NCI-H2227 treated with DMSO at 0.1 percent for 48 hours (cell line): Measurements from ENCODE around the gene JAK1.

Experiments
- DNase-seq: peaks from one replicate; lab custom pipeline; 2025; lab: John Stamatoyannopoulos, UW

JAK1 gene

DNA sequence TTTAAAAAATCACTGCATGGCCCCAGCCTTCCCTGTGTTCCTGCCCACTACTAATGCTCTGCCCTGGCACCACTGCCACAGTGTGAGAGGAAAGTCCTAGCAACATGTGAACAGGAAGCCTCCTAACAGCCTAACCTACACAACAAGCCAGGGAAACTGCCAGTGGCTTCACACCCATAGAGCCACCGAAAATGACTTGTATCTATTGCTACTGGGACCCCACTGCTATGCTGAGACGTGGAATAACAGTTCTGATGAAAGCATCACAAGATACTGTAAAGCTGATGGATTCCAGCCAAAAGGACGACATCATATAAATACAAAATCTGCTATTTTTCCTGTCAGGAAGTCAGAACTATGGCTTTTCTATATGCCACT lies 74.9 kb downstream of the JAK1 start:
- DNase-seq: no peak

DNA sequence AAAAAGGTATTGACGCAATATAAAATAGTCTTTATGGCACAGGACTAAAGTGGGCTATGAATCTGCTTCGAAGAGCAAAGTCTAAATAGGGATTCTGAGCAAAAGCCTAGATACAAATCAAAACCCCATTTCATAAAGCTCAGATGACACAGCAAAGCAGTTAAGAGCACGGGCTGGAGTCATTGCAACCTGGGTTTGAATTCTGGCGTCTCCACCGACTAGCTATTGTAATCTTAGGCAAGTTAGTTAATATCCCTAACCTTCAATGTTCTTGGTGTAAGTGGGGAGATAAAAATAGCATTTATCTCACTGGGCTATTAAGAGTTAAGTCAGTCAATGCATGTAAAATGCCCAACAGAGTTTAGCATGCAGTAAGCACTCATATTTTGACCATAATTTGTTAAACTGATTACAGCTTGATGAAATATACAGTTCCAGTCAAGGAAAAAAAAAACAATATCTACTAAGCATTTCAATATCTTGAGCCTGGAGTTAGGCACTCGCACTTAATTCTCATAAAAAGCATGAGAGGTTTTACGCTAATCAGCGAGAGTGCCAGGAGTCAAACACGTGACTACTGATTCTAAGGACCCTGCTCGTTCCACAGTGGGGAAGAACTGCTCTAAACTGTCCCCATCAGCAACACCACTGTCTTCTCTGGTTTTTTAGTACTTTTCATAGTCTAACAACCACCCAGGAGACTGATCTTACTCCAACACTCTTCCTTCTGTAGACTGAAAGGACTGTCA lies 75.5 kb downstream of the JAK1 start:
- DNase-seq: no peak

DNA sequence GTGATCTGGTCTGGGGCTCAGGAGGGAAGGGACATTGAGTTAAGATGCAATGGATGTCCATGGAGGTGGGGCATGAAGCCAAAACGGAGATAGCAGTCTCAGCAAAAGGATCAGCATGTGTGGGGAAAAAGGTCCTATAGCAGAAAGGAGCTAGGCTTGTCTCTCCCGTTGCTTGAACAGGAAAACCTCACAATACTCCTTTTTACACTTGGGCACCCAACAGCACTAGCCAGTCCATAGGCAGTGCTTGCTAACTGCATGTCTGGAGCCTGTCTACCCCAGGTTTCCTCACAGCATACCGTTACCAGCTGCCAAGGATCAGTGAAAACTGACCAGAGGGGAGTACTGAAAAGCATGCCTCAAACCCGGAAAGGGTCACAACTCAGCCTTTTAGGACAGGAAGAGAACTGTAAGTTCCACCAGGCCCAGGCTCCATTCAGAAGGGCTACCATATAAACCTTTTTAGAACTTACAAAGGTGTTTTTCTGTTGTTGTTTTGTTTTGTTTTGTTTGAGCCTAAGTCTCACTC lies 78.6 kb downstream of the JAK1 start:
- DNase-seq: no peak

DNA sequence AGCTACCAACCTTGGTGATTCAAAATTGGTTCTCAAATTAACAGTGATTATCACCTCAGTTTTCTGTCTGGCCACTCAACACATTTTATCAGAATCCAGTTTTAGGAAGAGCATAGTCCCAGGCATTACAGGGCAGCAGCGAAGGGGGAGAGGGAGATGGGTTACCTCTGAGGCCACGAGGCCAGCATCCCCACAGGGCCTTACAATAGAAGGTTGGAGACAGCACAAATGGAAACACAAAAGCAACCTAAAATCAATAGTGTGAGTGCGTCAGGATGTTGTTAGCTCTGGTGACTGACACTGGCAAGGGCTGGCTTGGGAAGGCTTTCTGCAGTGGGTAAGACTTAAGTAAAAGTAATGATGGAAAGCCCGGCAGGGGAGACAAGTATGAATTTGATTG lies 79.5 kb downstream of the JAK1 start:
- DNase-seq: peak; percentile 90

DNA sequence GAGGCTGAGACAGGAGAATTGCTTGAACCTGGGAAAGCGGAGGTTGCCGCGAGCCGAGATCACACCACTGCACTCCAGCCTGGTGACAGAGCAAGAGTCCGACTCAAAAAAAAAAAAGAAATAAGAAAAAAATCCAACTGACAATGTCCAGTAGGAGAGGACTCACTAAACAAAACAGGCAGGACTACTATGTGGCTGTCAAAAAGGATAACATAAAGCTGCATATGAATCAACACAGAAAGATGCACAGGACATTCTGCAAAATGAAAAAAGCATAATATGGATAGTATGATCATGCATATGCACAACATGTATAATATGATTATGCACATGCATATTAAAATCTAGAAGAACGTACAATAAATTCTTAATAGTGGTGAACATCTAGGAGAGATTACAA lies 80.7 kb downstream of the JAK1 start:
- no peak for DNase-seq

DNA sequence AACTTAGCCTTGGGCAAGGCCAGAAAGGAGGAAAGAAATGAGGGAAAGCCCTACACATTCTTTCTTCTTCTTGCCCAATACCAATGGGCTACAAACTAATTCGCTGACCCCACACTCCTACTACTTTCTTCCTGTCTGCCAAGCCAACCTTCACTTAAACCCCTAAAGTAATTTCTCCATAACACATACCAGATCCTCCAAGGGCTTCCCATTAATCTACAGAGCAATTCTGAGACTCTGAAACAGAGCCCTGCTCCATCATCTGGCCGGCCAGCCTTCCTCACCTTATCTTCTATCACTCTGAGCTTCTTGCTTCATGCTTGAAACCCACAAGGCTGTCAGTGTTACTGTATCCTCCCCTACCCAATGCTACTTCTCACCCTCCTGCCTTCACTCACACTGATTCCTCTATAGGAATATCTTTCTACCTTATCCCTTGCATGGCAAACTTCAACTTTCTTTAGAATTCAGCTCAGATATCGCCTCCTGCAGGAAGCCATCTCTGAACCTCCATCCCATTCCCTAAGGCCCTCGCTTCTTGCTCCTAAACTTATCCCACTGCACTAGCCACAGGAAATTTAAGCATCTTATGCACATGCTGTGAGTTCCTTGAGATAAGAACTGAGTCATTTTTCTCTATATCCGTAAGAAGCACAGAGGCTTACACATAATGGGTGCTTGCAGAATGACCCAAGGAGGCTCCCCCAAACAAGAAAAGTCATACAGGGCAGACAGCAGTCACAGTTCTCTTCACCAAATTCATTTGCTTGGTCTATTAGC lies 81.9 kb downstream of the JAK1 start:
- DNase-seq: no peak

DNA sequence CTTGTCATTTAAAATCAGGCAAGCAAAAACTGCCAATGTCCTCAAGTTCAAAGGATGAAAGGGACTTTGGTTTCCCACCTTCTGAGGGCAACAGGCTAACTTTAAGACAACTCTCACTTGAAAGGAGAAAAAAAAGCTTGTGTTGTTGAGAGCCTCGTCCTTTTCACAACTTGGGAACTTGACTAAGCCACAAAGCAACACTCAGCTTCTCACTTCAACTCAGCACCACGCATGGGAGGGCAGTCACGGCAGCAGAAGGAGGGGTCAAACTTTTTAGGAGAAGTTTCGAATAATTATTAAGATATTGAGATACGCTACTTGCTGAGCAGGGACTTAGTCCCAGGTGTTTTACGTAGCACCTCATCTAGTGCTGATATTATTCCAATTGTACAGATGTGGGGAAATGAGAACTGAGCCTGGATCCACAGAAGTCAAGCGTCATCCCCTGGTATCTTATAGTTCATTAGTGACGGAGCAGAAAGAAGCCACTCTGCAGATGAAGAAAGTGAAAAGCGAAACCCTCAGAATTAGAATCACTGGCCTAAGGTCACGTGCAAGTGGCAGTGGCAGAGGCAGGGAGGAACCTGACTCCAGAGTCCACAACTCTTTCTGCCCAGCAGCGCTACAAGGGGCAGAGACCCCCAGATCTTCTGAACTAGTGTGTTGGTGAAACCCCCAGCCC lies 83.6 kb downstream of the JAK1 start:
- DNase-seq: no peak

DNA sequence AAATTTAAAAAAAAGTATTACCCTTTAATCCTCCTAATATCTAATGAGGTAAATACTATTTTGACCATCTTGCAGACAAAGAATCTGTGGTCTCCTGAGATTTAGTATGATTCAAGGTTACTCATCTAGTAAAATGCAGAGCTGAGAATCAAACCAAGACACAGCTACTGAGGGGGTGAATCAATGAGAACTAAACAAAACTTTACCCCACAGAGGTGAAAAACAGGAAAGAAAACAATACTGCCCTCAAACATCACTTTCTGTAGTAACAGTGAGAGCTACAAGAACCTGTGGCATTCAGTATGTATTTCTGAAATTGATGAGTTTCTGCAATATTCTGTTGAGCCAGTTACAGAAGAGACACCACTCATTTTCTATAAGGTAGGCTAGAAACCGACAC lies 85.1 kb downstream of the JAK1 start:
- no peak for DNase-seq

DNA sequence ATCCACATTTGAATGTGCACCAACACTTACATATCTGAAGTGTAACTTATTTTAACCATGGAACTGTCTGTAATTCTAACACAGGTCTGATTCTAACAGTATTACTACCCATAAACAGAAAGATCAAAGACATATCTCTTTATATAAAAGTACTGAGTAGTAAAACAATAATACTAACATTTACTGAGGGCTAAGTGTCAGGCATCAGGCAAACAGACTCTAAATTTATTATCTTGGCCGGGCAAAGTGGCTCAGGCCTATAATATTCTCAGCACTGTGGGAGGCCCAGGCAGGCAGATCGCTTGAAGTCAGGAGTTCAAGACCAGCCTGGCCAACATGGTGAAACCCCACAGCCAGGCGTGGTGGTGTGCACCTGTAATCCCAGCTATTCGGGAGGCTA lies 85.9 kb downstream of the JAK1 start:
- DNase-seq: no peak

DNA sequence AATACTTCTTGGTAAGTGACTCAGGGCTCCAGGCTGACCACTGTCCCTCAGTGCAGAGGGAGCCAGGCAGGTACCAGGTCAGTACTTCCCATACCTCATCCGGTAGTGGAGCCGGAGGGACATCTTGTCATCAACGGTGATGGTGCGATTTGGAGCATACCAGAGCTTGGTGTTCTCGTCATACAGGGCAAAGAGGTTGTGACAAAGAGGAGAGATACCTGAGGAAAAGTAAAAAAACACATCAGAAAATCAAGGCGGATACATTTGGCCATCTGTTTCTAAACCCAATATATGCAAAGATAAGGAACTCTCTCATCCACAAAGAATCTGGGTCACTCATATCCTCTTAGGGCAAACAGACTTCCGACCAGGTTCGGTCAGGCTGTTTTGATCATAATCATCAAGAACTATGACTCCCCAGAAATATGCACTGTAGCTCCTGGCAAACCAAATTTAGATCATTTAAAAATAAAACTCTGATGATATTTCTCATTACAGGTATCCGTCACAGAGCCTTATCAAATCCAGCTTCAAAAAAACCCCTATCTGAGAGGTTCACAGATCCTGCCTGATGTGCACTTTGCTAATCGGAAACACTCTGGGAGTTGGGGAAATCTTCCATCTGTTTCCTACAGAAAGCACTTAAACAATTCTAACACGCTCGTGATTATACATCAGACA lies 87.3 kb downstream of the JAK1 start:
- DNase-seq: no peak

DNA sequence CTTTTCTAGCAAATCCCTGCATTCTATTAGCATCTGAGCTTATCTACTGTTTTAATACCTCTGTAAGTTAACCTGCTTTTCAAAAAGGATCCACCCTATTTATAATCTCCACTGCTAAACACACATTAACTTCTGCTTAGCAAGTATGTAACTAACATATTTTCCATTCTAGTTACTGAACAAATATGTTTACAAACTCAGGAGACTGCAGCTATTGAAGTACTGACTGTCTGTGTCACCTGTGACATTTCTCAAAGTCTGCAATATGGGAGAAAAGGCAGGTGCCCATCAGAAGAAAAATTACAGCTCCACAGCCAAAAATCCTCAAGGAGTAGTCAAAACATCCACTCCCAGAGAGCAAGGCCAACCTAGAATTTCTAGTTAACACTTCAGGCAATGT lies 88.3 kb downstream of the JAK1 start:
- no peak for DNase-seq

DNA sequence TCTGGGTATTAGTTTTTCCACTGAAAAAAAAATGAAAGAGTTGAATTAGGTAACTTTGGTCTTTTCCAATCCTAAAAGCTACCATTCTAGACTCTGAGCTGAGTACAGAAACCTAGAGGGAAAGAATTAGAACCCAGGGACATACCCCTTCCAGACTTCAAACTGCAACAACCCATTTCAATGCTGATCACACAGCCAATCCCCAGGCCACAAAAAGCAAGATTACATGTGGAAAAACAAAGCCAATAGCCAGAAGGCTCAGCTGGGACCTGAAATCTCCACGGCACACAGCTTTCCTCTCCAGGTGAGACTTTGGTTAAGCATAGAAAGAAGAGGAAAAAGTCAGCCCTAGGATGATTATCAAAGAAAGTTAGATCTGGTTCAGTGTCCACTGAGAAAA lies 88.8 kb downstream of the JAK1 start:
- no peak for DNase-seq

DNA sequence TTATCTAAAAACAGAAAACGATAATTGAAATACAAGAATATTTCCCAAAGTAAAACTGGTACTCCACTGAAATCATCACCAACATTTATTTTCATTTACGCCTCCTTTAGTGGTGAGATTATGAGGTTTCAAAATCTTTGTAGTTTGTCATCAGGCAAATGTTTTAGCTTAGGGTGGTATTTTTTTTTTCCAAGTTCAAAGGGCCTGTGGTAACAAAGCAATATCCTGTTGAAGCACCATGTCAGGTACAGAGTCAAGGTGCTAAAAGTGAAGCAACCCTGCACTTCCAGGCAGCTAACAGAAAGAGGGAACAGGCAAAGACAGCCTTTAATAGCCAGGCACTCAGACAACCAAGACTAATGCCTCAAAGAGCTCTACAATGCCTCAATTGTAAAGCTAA lies 89.2 kb downstream of the JAK1 start:
- no peak for DNase-seq

DNA sequence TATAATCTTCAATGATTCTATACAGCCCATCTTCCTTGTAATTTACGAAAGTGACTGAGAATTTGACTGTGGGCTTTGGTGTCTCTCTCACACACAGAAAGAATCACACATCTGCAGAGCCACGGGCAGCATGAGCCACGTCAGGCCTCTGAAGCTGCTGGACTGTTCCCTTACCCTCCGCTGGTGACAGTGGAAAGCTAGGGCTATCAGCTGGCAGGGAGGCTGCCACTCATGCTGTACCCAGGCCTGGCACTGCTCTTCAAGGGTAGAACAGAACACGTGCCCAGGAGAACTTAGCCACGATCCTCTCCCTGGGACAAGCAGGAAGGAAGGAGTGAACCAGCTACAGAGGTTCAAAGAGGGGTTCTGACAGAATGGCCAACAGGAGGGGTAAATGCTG lies 90.7 kb downstream of the JAK1 start:
- DNase-seq: no peak

DNA sequence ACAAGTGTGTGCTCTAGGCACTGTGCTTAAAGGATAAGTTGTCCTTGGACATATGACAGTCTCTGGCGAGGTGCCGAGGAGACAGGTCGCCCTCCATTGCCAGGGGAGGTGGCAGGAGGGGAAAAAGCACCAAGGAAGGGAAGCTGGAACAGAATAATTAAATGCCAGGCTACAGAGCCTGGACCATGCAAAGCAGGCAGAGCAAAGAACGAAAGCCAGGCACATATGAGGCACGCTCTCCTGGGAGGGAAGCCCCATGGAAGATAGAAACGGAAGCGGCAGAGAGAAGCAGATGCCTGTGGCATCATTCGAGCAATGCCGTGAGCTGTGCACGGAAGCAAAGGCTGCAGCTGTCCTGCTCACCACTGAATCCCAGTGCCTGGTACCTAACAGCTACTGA lies 91.2 kb downstream of the JAK1 start:
- DNase-seq: no peak

DNA sequence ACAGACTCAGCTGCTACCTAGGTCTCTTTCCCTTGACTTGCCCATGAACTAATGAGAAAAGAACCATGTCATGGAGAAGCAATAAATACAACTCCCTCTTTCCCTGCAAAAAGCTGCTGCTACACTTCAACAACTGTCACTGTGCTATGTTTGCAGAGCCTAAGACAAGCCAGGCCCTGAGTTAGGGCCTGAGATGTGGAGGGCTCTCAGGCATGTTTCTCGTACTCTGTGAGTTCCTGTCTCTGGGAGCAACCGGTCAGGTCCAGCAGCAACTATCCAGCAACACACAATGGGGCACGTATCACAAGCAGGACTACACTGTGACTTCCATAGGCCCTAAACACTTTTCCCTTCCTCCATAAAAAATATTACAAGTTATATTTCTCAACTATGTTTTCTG lies 91.7 kb downstream of the JAK1 start:
- DNase-seq: no peak

DNA sequence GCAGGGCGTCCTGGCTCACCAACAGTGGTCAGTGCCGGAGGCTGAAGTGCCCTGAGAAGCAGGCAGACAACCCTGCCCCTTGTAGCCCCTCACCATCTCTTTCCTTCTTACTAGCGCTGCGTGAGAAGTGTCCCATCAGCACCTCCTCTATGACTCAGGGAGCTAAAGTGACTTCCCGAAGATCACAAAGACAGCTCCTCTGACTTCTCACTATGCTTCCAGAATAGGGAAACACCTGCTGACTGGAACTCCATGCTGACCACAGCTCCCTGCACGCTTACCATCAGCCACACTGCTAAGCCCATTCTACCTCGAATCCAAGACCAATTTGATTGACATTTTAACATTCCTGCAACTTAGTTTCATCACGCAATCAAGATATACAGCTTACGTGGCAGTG lies 92.8 kb downstream of the JAK1 start:
- DNase-seq: no peak

DNA sequence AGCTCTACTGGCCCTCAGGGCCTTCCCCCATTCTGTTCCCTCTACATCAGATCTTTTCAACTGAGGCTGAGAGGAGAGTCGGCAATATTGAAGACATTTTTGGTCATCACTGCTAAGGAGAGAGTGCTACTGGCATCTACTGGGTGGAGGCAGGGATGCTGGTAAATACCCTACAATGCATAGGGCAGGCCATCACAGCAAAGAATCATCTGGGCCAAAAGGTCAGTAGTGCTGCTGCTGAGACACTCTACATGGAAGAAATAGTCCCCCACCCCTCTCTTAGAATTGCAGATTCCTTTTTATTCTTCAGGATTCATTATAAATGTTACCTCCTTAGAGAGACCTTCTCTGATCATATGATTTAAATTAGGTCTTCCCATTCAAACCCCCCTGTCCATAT lies 94.3 kb downstream of the JAK1 start:
- no peak for DNase-seq

DNA sequence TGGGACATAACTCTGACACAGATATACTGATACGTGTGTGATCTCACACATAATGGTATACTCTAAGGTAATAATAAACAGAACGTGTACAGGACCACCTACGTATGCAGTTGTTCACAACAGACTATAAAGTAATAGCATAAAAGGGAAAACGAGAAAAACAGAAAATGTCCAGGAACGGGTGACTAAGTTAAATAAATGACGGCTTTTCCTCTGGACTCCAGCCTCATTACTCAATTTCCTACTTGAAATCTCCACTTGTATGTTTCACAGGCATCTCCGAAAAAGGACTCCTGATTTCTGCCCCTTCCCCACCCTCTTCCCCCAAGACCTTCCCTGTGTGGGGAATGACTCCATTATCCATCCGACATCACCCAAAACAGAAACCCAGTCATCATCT lies 95.1 kb downstream of the JAK1 start:
- DNase-seq: no peak

DNA sequence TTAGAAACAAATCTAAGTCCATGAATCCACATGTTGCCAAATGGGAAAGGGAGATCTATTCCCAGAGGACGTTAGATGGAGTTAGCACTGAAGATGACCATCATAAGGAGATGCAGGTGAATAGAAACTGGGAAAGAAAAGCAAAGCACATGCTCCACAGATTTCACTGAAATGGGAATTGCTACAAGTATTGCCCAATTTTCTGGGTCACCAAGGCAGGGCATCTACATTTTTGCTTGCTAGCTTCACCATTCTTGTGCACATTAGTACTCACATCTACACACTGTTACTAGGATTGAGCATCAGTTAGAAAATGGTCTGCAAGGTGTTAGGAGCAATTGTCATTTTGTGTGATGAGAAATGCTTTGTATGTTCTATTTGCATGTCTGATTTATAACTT lies 99.1 kb downstream of the JAK1 start:
- DNase-seq: no peak

DNA sequence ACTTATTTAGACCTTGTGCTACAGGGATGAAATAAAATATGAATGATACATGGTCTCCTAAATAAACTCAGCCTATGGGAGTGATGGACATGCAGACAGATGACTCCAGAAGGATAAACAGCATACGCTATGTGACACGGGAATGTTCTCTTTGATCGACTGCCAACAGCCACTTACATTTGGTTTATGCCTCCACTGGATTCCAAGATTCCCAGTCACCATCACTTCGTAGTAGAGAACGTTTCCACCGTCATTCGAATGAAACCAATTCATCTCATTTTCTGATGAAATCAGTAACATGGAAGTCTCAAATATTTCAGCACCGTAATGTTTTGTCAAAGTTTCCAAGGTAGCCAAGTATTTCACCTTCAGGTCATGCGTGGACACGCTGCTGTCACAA lies 99.7 kb downstream of the JAK1 start:
- DNase-seq: no peak

DNA sequence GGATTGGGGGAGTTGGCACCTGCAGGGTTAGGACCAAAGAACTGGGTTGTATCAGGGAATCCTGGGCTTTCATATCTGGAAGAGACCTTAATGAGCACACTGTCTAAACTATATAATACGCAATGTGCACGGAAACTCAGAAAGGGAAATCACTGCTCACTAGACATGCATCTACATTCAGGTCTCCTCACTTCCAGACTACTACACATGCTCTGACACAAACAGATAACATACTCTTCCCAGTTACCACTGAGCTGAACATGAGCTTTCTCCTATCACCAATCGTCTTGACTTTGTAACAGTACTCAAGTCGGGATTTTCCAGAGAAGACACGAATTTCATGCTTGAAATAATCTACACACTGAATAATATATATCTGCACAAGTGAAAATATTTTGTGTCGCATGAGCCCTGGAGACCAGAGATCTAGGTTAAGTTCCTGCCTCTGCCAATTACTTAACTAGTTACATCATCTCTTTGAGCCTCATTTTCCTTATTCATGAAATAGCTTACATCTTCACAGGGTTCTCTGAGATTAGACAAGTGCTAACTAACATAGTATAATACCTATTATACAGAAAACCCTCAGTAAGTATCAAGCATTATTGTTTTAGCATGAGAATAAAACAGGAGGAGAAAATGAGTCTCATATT lies 101.1 kb downstream of the JAK1 start:
- DNase-seq: no peak
